Ishikawa (cell line): ENCODE results near the gene SLCO1B3.

Experiments
- CEBPB ChIP-seq: IDR thresholded peaks from 2 replicates; pipeline ENCODE4 v1.6.1; 2012
- CREB1 ChIP-seq: IDR thresholded peaks from 2 replicates; pipeline ENCODE4 v1.6.1; 2012; ENCODE audit warnings: low read depth
- EP300 ChIP-seq: IDR thresholded peaks from 2 replicates; pipeline ENCODE4 v1.6.1; 2012; ENCODE audit warnings: borderline replicate concordance
- NFIC ChIP-seq: IDR thresholded peaks from 2 replicates; pipeline ENCODE4 v1.6.1; 2012
- TAF1 ChIP-seq: IDR thresholded peaks from 2 replicates; pipeline ENCODE4 v1.6.1; 2012; ENCODE audit warnings: low read depth, mild to moderate bottlenecking
- TCF12 ChIP-seq: IDR thresholded peaks from 2 replicates; pipeline ENCODE4 v1.6.1; 2012; ENCODE audit warnings: low read depth
- TEAD4 ChIP-seq: IDR thresholded peaks from 2 replicates; pipeline ENCODE4 v1.6.1; 2012
- YY1 ChIP-seq: IDR thresholded peaks from 2 replicates; pipeline ENCODE4 v1.6.1; 2012; ENCODE audit warnings: low read depth
- TF ChIP-seq, protein P1 (sequence below): IDR thresholded peaks from 2 replicates; pipeline ENCODE4 v1.6.1; 2012; ENCODE audit warnings: low read depth, mild to moderate bottlenecking

DNA sequence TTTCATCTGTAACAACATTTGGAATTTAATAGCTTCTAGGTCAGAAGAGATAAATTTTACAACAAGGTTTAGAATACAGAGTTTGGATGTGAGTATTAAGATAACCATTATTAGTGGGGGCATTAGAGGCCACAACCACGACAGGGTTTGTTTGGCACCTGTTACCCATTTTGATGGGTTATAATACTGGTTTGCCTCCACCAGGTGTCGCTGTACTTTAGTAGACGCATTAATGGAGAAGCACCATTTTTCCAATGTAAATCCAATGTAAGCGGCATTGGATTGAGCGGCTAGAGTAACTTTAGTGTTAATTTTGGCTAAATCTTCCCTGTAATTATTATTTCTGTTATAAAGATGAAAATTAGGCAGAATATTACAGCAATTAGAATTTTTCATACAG lies 136.2 kb downstream of the SLCO1B3 start:
- TF ChIP-seq TAF1 = no peak
- no peak for TF ChIP-seq NFIC
- no peak for TF ChIP-seq CREB1
- no peak for TF ChIP-seq TEAD4
- TF ChIP-seq, protein P1, sequence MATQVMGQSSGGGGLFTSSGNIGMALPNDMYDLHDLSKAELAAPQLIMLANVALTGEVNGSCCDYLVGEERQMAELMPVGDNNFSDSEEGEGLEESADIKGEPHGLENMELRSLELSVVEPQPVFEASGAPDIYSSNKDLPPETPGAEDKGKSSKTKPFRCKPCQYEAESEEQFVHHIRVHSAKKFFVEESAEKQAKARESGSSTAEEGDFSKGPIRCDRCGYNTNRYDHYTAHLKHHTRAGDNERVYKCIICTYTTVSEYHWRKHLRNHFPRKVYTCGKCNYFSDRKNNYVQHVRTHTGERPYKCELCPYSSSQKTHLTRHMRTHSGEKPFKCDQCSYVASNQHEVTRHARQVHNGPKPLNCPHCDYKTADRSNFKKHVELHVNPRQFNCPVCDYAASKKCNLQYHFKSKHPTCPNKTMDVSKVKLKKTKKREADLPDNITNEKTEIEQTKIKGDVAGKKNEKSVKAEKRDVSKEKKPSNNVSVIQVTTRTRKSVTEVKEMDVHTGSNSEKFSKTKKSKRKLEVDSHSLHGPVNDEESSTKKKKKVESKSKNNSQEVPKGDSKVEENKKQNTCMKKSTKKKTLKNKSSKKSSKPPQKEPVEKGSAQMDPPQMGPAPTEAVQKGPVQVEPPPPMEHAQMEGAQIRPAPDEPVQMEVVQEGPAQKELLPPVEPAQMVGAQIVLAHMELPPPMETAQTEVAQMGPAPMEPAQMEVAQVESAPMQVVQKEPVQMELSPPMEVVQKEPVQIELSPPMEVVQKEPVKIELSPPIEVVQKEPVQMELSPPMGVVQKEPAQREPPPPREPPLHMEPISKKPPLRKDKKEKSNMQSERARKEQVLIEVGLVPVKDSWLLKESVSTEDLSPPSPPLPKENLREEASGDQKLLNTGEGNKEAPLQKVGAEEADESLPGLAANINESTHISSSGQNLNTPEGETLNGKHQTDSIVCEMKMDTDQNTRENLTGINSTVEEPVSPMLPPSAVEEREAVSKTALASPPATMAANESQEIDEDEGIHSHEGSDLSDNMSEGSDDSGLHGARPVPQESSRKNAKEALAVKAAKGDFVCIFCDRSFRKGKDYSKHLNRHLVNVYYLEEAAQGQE = no peak
- no peak for TF ChIP-seq CEBPB
- TF ChIP-seq EP300 = no peak
- TF ChIP-seq TCF12 = no peak
- no peak for TF ChIP-seq YY1
